GM18505 (cell line): Measurements from ENCODE around the gene VASP.

ENCODE experiments used
- ATAC-seq: cut with Tn5 transposase; IDR thresholded peaks from one replicate; pipeline ENCODE4 v1.9.1; 2021; ENCODE audit not compliant: unreplicated experiment
- POLR2A ChIP-seq: IDR thresholded peaks from 4 replicates; pipeline ENCODE4 v1.6.1; 2011; ENCODE audit warnings: borderline replicate concordance; ENCODE audit not compliant: insufficient read depth, insufficient read length; ENCODE audit errors: extremely low read depth

VASP gene

DNA sequence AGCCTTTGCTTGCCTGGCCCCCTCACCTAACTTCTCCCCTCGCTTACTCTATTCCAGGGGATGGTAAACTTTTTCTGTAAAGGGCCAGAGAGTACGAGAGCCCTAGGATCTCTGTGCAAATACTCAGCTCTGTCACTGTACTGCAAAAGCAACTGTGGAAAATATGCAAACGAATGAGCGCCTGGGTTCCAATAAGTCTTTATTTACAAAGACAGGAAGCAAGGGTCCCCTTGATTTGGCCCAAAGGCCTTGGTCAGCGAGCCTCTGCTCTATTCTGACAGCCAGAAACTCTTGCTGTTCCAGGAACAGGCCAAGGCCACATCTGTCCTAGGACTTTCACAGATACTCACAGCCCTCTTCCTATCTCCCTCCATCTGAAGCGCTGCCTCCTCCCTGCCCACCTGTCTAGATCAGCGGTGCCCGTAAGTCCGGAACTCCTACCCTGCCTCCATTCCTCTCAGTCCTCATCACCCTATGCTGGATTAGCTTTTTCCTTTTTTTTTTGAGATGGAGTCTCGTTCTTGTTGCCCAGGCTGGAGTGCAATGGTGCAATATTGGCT is 40.0 kb downstream of the VASP start:
- no peak for ATAC-seq
- no peak for TF ChIP-seq POLR2A

DNA sequence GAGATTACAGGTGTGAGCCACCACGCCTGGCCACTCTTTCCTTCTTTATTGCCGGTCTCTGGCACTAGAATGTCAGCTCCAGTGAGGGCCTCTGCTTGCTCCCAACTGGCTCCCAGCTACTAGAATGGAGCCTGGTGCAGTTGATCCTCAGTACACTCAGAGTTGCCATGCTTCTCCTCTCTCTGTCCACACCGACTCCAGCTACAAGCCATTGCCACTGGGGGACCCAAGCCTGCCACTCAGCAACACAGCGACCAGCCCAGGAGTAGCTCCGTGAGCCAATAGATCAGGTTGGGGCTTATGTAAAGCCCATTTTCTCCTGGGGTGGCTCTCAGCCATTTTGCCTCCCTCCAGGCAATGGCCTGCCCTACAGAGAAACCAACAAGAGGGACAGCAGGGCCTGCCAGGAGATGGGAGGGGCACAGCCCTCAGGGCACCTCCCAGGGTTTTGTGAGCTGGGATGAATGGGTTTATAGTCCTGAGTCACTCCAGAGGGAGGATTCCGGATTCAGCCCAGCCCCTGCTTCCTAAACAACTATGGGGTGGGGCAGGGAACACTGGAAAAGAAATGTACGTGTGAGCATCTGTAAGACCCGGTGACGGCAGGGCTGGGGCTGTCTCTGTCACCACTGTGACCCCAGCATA is 40.8 kb downstream of the VASP start:
- no peak for TF ChIP-seq POLR2A
- no peak for ATAC-seq

DNA sequence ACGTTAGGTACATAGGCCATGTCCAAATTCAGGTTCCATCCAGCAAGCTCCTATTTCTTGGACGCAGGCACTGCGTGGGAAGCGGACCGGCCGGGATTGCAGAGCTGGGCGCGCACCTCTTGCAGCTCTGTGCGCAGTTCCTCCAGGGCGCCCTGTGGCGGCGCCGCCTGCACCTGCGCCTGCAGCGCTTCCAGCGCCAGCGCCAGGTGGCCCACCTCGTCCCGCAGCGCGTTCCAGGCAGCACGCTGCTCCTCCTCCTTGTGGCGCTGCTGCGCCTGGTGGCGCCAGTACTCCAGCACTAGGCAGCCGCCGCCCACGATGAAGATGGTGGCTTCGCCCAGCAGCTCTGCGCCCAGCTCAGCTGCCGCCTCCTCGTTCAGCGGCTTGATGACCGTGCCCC is 46.2 kb downstream of the VASP start:
- no peak for ATAC-seq
- TF ChIP-seq POLR2A, result no peak

DNA sequence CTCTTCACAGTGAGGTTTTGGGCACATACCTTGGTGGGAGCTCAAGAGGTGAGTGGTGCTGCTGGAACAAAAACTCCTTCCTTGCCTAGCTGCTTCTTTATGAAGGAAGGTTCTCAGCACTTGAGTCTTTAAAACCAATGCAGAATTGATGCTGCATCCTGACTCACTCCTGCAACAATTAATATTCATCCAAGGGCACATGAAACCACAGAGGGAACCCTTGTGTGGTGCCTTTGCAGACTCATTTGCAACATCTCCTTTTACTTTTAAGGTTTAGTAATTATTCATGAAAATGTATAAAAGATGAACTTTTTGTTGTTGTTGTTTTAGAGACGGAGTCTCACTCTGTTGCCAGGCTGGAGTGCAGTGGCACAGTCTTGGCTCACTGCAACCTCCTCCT is 47.2 kb downstream of the VASP start:
- TF ChIP-seq POLR2A, result no peak
- no peak for ATAC-seq

DNA sequence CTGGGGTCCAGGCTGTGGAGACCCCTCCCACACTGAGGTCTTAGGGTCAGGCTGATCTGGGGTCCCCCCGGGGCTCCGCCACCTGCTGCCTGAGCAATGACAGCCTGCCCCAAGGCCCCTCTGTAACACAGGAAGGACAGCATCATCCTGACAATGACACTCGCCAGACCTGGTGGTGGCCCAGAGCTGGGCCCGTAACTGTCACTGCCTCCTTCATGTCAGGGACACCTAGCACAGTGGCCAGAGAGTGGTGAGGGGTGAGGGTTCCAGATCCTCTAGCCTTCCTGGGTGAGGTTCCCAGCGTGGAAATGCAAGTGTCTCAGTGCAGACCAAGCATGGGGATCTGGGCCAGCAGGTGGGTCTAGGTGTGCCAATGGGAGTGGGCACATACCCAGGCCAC is 49.6 kb downstream of the VASP start:
- no peak for TF ChIP-seq POLR2A

DNA sequence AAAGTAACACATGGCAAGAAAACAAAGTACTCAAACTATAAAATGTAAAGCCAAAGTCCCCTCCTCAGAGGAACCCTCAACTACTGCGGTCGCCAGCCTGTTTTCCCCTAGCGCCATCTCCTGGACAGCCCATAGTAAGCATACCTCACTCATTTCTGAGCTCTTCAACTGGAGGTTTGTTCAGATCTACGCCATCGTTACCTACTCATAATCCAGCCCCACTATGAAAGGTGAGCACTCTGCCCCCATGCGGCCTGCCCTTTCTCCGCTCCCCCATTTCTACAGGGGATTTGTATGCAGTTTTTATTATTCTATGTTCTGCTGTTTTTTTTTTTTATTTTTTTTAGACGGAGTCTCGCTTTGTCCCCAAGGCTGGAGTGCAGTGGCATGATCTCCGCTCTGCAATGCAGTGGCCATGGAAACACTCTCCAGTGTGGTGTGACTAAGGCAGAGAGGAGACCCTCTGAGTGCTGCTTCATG is 51.2 kb downstream of the VASP start:
- peak; percentile 73 for ATAC-seq
- no peak for TF ChIP-seq POLR2A

More for the DNA sequence above, 49.6 kb downstream of the VASP start:
- ATAC-seq, result no peak

DNA sequence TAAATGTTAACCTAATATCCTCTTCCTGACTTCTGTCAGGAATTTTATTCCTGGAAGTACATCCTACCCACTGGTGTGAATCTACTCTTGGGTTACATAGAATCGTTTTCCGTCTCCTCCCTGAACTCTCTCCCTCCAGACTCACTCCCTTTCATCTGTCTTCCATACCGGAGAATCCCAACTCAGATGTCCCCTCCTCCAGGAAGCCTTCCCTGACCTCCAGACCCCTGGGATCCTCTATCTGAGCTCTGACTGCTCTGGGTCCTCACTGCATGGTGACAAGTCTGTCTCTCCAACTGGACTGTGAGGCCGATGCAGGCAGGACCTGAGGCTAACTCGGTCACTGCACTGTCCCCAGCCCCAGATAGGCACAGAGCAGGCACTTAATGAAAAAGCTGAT is 52.8 kb downstream of the VASP start:
- ATAC-seq, result no peak
- TF ChIP-seq POLR2A, result no peak

DNA sequence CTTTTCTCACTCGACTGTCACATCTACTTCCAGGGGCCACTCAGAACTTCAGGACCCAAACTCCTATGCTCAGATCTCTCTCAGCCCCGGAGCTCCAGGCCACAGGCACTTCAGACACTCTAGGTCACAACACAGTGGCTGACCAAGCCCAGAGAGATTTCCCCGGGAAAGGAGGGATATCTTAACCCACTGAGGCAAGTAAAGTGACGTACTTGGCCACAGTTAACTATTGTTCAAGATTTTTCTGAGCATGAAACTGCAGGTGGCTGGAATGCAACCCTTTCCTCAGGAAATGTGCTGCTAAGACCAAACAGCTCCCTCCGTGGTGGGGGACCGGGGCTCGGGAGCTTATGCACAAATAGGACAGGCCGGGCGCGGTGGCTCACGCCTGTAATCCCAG is 53.4 kb downstream of the VASP start:
- no peak for ATAC-seq
- no peak for TF ChIP-seq POLR2A

DNA sequence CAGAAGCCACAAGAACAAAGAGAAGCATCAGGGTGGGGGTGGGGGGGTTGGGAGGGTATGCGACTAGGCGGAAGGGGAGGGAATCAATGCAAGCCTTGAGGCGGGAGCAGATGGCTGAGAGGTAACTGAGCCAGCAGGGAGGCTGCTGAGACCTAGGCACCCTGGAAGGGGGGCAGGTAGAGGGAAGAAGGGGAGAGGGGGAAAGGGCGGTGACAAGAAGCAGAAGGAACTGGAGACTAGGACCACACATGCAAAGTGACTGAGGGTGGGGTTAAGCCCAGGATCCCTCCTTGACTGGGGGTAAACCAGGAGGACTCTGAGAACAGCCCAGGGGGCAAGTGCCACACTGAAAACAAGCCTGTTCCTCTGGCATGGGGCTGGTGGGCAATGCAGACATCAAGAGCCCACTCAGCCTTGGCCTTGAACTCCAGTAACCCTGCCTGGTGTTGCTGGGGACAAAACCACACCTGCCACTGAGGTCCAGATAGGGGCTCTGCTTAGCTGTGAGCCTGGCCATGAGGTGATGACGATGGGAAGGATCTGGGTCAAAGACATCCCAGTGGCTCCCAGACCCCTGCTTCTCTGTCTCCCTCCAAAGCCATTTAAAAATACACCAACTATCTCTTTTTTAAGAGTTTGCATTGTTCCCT is 57.0 kb downstream of the VASP start:
- no peak for ATAC-seq
- TF ChIP-seq POLR2A, result no peak

DNA sequence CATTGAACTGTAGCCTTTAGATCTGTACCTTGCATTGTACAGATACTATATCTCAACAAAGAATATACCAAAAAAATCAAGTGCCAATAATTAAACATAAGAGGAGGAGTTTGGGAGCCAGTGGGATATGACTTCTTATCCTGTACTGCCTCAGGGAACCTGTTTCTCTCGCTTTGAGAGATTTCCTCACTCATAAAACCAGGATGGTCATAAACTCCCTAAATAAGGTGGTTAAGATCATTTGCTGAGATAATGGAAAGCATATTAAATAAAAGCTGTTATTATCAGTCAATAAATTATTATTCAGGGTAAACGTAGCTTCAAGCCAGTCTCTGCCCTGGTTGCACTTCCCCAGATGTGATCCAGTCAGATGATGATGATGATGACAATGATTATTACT is 60.3 kb downstream of the VASP start:
- no peak for TF ChIP-seq POLR2A

DNA sequence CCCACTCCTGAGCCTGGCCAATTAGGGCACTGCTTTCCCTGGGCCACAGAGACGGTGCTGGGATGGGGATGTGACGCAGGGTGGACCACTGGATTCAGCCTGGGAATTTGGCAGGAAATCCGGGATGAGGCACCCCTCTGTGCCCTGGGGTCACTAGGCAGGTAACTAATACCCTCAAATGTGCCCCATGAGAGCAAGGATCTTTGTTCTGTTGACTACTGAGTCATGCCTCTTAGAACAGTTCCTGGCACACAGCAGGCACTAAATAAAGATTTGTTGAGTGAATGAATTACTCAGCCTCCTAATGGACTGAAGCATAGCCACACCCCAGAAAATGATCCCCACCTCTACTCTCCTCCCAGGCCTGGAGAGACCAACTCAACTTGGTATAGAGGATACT is 61.5 kb downstream of the VASP start:
- ATAC-seq, result no peak
- no peak for TF ChIP-seq POLR2A

More for the DNA sequence above, 60.3 kb downstream of the VASP start:
- no peak for ATAC-seq

DNA sequence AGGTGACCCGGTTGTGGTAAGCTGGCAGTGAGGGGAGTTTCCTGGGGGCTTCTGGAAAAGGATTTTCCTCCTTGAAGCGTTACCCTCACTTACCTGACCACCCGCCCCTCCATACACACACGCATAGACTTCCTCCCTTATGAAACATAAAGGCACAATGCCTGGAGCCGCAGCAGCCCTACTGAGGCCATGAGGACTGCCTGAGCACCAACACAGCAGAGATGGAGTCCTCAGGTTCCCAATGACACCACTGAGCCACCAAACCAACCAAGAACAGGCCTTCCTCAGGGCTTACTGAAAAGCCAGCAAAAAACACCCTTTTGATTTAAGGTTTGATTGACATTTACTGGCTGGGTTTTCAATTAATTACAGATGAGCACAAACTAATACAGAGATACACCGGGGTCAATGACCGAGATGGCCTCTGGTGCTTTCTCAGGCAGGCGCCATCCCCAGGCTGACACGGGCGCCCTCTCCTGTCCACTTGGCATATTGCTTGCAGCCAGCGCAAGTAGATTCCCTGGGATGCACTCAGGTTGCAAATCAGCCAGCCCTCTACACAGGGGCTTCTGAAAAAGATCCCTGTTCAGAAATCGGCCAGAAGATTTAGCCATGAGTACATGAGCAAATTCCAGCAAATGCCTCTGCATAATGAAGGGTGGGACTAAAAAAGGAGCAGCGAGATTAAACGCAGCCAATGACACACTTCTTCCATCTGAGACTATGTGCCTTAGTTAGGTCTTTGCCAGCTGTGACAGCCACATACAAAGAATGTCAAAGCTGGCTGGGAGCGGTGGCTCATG is 62.5 kb downstream of the VASP start:
- TF ChIP-seq POLR2A, result no peak
- no peak for ATAC-seq

DNA sequence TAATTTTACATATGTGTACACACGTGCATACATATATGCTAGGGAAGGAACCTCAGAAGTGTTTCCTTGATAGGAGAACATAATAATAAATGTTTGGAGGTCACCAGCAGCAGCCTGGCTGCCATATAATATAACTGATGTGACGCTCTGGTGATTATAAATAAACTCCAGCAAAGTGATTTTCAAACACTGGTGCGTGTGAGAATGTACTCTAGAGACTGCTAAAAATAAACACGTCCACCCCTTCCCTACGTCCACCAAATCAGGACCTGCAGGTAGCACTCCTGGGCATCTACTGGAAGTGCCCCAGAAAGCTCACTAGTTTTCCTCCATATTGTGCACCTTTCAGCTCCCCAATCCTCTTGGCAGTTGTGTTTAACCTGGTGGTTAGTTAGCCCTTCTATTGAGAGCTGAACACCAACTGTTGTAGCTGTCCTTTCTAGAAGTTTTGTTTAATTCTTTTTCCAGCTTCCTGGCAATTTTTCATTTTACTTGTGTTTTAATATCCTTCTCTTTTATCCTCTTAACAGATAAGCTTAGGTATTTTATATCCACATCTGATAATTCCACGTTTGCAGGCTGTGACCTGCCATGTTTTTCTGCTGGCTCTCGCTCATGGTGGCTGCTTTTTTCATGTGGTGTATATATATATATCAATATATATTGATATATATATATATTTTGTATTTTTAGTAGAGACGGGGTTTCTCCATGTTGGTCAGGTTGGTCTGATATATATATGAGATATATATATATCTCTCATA is 64.4 kb downstream of the VASP start:
- no peak for ATAC-seq
- no peak for TF ChIP-seq POLR2A
